HG03280 (cell line): ENCODE results near the gene ALX4.

ENCODE experiments used
- ATAC-seq: cut with Tn5 transposase; IDR thresholded peaks from one replicate; pipeline ENCODE4 v1.9.1; 2021; ENCODE audit warnings: mild to moderate bottlenecking, moderate library complexity; ENCODE audit not compliant: unreplicated experiment

Gene ALX4

DNA sequence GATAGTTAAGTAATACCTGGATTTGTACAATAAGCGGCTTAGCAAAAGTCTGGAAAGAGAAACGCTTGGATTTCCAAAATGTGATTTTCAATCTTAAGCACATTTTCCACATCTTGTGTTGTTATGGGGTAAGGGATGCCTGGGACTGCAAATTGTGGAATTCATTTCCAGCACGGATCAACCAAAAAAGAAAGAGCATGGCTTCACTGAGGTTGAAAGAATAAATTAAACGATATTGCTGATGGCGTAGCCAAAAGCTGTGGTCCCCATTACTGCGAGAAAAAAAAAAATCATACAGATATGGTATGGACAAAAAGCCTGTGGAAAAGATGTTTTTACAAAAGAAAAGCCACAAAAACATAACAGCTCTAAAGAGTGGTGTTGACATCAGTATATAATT, 26.0 kb upstream of the ALX4 start:
- ATAC-seq, result no peak

GRCh38 chr11:44335052-44335760, 25.3 kb upstream of the ALX4 start:
- ATAC-seq, result no peak

- no peak for ATAC-seq
Observed at GRCh38 chr11:44334356-44335004, 24.5 kb upstream of the ALX4 start.

DNA sequence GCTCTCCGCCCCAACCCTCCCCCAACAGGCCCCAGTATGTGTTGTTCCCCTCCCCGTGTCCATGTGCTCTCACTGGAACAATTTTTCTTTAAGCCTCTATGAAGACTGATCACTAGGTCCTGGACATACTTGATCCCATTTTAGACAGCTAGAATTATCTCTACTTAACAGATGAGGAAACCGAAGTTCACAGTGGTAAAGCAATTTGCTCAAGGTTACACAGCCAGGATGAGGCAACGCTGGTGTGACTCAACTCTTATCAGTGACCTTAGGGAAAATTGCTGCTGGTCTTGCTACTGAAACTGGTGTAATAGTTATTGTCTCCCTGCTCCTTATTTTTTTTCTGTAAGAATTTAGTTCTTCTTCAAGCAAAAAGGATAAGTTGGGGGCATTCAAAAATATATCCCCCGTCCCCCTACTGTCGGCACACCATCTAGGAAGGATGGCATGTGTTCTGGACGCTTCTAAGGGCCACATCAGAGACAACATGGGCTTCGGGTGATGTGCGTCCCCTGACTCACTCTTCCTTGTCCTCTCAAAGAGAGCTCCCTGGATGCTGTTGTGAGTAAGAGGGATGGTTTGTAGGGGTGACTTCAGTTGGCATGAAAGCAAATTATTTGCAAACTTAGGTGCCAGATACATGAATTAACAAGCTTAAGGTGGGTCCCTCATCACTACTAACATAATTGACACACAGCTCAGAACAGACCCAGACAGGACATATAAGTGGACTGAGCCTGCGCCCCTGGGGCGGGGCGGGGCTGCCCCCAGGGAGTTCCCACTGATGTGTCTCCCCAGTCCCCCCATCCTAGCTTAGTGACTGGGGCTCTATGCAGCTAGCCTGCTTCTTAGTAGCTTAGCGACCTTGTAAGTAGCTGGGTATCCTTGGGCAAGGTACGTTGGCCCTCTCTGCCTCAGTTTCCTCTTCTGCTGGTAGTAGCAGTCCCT, 23.6 kb upstream of the ALX4 start:
- ATAC-seq, result no peak

GRCh38 chr11:44332665-44333064, 22.7 kb upstream of the ALX4 start:
- no peak for ATAC-seq

- no peak for ATAC-seq
Observed at GRCh38 chr11:44329472-44330230, 19.7 kb upstream of the ALX4 start.

DNA sequence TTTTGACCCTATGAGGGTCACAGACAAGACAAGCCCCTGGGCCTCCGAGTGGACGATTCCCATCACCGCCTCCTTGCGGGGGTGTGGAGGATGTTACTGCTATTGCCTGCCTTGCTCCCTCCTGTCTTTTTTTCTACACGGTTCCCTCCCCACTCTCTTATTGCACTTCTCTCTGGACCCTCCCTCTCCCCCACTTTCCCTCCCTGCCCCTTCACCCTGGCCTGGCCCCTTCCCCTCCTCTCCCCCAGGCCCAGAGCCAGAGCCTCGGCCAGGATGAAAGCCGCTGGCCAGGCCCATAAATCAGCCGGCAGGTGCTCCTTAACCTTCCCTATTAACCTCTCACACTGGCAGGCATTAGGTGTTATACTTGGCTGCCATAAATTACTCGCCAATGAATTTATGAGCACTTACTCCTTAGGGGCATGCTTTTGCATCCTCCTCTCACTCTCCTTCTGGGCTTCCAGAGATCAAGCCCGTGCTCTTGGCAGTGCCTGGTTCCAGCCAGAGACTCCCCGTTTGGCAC, 18.3 kb upstream of the ALX4 start:
- ATAC-seq, result no peak

- ATAC-seq, result no peak
Observed at GRCh38 chr11:44327730-44328129, 17.8 kb upstream of the ALX4 start.

DNA sequence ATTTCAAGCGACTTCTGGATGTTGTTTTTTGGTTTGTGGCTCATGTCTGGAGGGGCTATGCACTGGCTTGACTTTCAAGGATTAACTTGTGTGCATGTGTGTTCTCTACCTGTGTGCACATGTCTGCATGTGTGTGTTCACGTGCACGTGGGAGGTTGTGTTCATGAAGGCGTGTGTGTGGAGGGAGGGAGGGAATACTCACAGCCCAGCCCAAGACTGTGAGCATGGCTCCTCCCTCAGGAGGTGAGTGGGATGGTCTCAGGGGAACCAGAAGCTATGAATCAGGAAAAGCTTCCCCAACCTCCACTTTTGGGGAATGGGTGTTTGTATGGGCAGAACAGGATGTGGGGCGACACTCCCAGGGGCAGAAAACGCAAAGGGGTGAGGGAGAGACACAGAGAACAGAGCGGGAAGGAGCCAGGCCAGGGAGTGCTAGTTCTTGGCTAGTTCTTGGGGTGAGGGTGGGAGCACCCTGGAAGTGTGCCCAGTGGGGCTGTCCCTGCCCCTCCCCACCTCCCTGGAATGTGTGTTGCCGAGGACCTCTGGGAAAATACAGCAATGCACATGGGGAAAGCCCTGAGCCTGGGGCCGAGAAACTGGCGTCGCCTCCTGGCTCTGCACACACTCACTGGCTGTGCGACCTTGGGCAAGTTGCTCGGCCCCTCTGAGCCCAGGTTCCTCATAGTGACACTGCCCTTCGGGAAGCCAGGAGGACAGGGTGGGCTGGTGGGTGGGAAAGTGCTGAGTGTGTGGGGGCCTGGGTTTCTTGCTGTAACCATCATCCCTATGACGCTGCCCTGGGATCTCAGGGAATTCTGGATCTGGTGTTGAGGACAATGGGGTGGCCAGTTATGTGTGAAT, 16.9 kb upstream of the ALX4 start:
- ATAC-seq, result no peak

DNA sequence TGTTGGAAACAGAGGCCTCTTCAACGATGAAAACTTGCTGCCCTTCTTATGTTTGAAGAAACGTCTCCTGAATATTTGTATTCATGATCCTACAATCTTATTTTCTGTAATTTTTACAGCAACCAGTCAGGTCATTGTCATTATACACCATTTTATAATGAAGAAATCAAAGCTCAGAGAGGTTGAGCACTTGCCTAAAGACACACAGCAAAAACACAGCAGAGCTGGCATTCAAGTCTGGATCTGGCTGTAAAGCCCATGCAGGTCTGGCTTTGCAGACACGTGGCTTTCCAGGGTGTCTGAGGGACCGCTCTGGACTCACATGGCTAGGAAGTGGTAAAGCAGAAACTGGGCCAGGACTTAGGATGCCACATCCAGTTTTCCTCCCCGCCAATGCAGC, 15.8 kb upstream of the ALX4 start:
- no peak for ATAC-seq

DNA sequence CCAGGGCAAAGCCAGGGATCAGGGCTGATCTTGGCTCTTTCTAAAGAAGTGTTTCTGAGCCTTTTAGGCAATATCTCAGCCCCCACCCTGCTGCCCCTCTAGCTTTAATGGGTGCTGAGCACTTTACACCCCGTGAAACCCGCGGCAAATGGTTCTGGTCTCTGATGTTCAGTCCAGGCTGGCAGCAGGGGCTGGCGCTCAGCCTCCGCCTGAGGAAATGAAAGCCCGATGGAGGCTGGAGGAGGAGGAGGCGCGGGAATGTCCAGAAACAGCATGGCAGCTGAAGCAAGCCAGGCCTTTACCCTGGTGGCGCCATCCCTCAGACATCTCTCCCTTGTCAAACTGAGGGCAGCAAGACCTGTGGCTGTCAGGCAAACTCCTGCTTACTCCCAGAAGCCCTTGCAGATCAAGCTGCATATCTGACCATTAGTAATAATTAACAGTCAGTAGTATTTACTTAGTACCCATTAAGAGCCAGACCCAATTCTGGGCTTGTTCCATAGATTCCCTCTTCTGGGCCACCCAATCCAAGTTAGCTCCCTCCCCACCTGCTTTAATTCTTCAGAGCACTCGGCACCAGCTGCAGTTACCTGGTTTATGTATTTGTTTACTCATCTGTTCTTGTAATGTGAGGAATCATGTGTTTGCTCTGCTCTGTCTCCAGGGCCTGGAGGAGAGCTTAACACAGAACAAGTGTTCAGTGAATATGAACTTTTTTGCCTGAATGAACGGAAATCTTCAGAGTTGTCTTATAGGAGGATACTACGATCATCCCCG, 15.0 kb upstream of the ALX4 start:
- no peak for ATAC-seq

DNA sequence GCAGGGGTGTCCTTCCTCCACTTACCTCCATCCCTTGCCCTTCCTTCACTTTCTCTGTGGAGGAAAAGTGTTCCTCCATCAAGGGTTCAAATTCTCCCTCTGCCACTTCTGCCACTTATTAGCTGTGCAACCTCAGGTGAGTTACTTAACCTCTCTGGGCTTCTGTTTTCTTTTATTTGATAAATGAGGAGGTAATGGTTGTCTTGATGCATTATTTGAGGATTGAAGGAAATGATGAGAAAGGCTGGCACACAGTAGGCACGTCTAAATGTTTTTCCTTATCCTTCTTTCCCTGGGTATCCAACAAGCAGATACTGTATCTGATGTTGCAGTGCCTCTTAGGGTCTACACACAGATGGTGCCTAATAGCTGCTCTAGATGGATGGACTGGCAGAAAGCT, 14.3 kb upstream of the ALX4 start:
- ATAC-seq, result no peak

GRCh38 chr11:44322243-44322642, 12.3 kb upstream of the ALX4 start:
- ATAC-seq, result no peak

- no peak for ATAC-seq
Observed at GRCh38 chr11:44321059-44321458, 11.1 kb upstream of the ALX4 start.

DNA sequence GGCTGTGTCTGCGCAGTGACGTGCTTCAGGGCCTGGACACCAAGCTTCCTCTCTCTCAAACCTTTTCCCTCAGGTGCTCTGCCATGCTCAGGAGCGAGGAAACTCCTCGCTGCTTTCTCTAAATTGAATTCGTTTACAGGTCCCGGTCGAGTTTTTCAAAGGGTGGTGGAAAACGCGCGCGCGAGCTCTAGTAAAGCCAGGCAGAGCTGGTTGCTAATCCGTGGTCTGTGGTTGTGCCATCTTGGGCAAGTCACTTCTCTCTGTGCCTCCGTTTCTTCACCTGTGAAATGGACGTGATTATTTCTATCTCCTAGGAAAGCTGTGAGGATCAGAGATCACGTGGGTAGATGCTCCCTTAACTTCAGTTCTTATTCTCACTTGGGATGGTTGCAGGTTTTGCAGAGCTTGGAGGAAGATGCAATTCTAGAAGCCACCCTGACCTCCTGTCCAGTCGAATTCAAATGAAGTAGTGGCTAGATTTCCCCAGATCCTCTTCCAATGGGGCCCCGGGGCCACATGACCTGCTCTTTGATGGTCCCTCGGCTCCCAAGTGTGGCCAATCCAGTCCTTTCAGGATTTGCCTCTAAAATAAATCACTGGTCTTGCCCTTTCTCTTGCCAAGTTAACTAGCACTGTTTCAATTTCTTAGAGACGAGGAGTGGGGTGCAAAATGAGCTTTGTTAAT, 10.5 kb upstream of the ALX4 start:
- ATAC-seq, result no peak

DNA sequence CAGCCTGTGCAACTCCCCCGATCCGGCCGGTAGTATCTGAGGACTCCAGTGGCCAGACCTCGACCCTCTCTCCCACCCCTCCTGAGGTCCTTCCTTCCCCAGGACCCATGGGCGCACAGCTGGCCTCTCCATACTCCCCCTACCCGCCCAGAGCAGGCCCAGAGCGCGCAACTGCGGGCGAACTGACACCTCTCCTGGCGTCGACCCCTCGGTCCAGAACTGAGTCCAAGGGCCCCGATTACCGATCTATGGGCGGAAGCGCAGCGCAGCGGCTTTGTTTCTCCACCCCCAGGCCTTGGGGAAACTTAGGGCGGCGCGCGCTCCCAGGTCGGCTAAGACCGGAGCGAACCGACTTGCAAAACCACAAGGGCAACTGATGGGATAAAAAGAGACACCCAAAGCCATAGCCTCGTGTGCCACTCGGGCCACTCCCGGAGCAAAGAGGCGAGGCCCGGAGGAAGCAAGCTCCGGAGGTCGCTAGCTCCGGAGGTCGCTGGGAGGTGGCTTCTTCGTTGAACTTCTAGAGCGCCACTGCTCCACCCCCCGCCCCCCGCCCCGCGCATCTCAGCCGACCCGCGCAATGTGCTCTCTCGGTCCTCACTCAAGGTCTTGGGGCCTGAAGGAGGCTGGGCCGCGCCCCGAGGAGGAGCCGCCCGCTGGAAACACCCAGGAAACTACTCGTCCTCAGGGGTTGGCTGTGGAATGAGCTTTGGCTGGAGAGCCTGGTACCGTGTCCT, 9.8 kb upstream of the ALX4 start:
- no peak for ATAC-seq

GRCh38 chr11:44319170-44319551, 9.2 kb upstream of the ALX4 start:
- ATAC-seq, result no peak

DNA sequence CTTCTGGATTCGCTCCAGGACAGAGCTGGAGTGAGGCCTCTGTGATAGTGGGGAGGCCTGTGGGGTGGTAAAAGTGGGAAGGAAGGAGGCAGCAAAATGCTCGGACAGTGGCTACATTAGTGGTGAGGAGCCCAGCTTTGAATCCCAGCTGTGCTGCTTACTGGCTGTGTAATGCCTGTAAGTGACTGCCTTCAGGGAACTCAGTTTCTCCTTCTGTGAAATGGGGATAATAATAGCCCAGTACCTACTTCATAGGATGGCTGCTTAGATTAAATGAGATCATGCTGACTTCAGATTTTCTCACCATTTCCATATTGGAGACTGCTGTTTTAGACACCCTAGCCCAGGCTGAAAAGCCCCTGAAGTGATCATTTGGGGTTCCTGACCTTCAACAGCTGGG, 8.4 kb upstream of the ALX4 start:
- no peak for ATAC-seq
